ENCODE data around the gene MFNG.
"Not testable (repeated sequence)": the region's sequence is repeated elsewhere in the genome, so short reads cannot be mapped to it uniquely, and the experiment has no call there.

MFNG gene, protein sequence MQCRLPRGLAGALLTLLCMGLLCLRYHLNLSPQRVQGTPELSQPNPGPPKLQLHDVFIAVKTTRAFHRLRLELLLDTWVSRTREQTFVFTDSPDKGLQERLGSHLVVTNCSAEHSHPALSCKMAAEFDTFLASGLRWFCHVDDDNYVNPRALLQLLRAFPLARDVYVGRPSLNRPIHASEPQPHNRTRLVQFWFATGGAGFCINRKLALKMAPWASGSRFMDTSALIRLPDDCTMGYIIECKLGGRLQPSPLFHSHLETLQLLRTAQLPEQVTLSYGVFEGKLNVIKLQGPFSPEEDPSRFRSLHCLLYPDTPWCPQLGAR

DNA sequence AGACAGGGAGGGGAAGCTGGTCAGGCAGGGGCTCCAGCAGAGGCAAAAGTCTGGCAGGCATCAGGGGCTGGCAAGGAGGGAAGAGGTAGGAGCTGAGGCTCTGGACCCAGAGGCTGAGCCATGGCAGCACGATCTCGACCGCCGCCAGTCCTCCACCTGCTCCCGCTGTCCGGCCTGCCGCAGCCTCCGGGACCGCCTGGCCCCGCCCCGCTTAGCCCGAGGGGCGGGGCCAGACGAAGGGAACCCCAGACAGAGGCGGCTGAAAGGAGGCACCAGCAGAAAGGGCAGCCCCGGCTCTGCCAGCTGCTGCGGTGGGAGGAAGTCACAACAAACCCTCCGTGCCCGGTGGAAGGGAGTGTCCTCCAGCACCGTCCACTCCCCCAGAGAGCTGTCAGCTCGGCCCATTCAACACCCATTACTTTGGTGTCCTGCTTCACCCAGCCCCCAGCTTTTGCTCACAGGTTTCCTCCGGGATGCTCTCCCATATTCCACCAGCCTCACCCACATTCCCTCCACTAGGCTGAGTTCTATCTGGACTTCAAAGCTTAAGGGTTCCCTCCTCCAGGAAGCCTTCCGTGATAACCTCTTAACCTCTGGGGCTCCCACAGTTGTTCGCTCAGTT is at the start of gene MFNG:
TSS of gene MFNG (minus strand) at position 161 of the 622 bp plus-strand sequence. CDS start 207 bp downstream, outside the sequence.
- no peak for DNase-seq

DNA sequence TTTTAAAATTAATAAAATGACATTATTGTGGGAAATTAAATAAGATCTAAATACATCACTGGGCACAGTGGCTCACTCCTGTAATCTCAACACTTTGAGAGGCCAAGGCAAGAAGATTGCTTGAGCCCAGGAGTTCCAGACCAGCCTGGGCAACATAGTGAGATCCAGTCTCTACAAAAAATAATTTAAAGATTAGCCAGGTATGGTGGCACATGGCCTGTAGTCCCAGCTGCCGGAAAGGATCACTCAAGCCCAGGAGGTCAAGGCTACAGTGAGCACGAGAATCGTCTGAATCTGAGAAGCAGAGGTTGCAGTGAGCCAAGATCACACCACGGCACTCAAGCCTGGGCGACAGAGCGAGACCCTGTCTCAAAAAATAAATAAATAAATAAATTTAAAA is 49.0 kb upstream of the MFNG start:
- no peak for DNase-seq

- DNase-seq: no peak
Measured at GRCh38 chr22:37534445-37534844, 48.3 kb upstream of the MFNG start.

DNA sequence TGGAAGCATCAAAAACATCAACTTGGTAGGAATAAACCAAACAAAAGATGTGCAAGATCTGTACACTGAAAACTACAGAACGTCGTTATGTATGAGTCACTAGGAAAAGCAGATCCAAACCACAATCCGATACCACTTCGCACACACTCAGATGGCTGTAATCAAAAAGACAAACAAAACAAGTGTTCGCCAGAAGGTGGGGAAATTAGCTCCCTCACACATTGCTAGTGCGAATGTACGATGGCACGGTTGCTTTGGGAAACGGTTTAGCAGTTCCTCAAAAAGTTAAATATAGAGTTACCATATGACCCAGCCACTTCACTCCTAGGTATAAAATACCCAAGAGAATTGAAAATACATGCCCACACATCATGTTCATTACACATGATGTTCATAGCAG is 47.8 kb upstream of the MFNG start:
- peak in 1 of 2 experiments; percentile 16 for DNase-seq

DNA sequence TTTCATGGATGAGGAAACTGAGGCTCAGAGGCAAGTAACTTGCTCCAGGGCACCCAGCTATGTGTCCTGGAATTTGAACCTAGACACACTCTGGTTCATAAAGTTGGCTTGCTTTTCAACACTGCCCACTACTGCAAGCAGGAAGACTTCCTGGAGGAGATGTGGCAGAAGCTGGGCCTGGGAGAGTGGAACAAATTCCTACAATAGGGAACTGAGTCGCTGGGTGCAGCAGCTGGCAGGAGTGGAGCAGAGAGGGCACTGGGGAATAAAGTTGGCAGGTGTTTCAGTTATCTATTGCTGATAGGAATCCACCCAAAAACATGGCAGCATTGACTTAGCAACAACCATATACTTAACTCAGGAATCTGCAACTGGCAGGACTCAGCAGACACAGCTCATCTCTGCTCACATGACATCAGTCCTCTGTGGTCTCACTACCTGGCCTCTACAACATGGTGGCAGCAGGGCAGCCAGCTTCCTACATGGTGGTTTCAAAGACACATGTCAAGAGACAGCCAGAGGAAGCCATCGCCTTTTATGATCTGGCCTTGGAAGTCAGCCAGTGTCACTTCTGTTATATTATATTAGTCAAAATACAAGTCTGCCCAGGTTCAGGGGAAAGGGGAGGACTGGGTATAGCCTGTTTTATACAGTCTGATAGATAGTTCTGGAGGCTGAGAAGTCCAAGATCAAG is 43.6 kb upstream of the MFNG start:
- DNase-seq: no peak

DNA sequence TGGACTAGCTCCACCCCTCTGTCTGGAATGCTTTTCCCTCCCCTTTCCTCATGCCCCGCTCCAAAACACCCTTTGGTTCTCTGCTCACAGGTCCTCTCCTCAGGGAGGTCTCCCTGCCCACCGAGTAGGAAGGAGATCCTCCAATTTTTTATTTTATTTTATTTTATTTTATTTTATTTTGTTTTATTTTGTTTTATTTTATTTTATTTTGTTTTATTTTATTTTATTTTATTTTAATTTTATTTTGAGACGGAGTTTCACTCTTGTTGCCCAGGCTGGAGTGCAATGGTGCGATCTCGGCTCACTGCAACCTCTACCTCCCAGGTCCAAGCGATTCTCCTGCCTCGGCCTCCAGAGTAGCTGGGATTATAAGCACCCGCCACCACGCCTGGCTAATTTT is 41.8 kb upstream of the MFNG start:
- DNase-seq: not testable (repeated sequence)

GRCh38 chr22:37527081-37527752 is 41.0 kb upstream of the MFNG start:
- DNase-seq: not testable (repeated sequence)

DNA sequence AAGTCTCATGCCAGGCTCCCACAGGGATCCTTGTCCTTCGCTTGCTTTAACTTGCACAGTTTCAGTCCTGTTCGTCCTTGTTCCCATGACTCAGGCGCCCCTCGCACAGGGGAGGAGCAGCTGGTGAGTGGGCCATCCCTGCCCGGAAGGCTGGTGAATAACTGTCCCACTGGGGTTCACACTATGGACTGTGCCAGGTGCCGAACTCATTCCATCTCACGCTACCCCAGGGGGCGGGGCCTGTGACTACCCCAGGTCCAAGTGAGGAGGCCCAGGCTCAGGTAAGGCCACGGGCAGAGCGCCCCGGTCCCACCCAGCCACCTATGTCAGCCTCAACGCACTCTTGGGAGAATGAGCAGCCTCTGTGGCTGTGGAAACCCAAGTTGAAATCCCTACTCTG is 40.2 kb upstream of the MFNG start:
- no peak for DNase-seq

DNA sequence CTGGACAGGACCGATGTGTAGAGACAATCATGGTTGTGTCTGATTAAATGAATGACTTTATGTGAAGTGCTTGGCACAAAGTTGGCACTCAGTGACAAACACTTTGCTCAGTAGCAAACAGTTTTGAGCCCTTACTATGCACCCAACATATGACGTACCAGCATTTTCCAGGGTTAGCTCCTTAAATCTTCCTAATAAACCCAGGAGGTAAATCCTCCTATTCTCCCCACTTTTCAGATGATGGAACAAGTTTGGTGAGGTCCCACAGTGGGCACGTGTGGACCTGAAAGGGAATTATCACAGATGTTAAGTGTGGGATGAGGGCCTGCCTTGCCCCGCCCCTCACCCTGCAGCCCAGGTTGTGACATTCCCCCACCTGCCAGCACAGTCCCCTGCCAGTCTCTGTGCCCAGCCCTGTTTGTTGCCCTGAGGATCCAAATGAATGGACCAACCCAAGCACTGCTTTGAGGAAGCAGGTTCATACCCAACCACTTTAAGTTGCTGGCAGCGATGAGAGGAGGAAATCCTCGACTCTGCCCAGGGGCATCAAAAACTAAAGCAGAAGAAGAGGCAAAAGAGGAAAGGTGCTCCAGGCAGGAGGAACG is 39.7 kb upstream of the MFNG start:
- DNase-seq: no peak

DNA sequence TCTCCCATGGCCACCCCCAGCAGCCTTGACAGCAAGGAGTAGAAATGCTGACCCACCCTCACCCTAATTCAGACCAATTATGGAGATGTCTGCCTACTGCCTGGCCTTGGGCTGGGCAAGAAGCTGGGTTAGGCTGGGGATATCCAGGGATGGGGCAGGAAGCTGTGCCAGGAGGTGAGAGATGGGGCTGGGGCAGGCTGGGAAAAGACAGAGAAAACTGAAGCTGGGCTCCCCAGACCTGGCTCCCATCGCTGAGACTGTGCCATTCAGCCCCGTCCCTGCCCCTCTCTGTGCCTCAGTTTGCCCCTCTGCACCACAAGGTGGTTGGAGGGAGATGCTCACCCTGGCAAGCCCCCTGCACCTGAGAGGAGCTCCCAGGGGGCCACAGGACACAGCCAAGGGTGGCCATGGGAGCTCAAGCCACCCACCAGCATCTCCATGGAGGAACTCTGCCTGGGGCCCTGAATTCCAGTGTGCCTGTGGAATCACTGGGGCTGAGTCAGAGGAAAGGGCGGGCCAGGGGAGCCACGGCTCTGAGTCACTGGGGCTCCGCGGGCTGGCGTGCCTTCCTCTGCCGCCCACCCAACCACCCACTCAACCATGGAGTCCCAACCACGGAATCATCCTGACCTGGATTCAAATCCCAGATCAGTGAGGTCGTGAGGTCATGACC is 39.0 kb upstream of the MFNG start:
- no peak for DNase-seq

DNA sequence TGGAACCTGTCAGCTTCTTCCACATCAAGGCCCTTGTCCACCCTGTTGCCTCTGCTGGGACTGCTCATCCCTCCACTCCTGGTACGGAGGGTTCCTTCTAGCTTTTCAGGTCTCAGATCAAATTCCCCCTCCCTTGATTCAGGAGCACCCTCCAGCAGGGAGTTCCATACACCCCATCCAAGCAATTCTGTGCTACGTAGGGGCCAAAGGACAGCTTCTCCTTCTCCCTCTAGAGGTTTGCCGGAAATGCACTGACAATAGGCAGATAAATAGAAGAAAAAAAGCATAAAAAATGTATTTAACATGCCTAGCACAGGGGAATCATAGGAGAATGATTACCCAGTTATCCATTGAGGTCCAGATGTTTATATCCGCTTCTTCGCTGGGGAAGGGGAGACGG is 36.3 kb upstream of the MFNG start:
- DNase-seq: no peak

DNA sequence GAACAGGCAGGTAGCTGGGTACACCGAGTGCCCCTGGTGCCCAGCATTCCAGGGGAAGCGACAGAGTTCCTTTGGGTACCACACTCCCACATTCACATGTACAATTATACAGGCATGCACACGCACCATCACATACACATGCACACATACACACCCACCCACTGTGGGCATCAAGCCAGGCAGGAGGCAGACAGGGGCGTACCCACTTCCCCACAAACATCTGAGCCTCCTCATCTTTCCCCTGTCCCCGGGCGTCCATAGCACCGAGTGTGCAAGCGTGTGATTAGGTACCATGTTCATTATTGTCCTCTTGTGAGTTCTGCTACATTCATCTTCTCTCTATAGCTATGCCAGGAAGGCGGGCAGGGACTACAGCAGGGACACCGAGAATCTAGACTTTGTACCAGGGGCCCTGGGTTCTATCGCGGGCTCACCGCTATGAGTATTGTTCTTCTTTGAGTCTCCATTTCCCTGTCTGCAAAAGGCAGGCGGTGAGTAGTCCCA is 35.1 kb upstream of the MFNG start:
- no peak for DNase-seq

GRCh38 chr22:37520776-37521191 is 34.6 kb upstream of the MFNG start:
- no peak for DNase-seq

GRCh38 chr22:37519268-37520195 is 33.3 kb upstream of the MFNG start, which contains the start of gene CARD10:
CARD10 (minus strand) TSS chr22:37519415; CDS start chr22:37519200, 215 bp downstream.
- DNase-seq: no peak

DNA sequence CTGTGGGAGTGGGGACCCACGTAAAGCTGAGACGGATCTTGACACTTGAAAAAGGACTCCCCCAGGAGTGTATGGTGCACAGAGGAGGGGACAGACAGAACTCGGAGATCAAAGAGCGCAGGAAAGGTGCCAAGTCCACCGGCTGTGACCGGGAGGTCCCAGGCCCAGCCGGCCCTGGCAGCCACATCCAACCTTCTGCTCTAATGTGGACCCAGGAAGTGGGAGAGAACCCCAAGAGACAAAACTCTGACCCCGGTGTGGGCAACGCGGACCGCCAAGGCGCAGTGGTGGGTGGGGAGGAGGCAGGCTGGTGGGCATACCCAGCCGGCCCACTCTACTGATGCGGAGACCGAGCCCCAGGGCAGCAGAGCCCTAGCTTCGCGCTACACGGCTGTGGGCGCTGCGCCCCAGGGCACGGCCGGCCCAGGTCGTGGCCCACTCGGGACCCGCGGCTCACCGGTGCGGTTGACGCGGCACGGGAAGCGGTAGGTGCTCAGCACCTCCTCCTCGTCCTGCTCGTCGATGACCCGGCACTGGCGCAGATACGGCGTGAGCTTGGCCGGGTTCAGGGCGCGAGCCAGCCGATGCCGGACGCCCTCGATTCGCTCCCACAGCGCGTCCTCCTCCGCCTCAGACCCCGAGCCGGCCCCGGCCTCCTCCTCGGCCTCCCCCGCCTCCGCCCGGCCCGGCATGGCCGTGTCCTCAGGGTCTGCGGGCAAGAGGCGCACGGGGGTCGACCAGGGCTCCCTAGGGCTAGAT is 32.5 kb upstream of the MFNG start:
- no peak for DNase-seq

DNA sequence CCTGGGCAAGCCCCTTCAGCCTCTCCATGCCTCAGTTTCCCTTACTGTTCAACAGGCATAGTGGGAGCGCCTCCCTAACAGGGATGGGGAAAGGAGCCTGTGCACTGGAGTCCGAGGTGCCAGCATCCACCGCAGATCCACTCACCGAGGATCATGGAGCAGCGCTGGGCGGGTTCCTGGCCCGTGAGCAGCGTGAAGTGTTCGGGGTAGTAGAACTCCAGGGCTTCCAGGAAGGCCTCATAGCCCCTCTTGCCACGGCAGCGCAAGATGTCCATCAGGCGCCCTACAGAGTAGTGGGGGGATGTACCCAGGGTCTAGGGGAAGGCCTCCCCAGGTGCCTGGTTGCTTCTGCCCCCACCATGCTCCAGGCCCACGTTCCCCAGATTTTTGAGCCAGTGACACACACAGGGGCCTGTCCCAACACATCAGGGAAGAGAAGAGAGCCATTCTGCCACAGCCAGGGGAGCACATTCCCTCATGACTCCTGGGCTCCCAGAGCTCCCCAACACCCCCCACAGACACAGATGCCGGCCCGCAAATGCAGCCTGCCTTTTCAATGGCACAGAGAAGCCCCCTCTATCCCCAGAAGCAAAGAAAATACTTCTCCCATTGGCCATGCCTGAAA is 31.8 kb upstream of the MFNG start:
- no peak for DNase-seq

GRCh38 chr22:37516456-37516855 is 30.3 kb upstream of the MFNG start:
- no peak for DNase-seq

GRCh38 chr22:37515901-37516300 is 29.7 kb upstream of the MFNG start:
- DNase-seq: no peak

DNA sequence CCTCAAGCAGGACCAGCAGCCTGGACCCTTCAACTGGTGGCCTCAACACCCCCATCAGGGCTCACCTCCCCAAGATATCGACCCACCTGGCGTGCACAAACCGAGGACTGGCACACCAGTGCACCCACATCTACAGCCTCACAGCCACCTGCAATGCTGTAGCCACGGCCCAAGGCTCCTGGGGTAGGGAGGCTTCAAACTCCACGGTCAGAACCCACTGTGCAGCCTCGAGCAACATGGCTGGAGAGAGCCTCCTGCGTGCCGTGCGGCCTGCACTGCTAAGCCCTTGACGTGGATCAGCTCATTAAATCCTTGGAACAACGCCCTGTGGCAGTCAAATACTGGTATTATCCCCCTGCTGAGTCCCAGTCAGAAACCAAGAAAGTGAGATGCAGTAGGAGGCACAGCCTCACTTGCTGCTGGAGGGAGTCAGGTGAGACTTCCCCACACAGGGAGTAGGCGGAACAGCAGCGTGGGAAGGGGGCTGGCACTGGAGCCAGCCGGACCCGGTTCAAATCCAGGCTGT is 28.4 kb upstream of the MFNG start:
- peak in 1 of 2 experiments; percentile 14 for DNase-seq

All from NCI-H446 (cell line).